H1 (cell line): ENCODE data around the gene GGT5. TPM values are rescaled to one million over a fixed set of nuclear protein-coding genes. Genes with fewer than 3 reads are reported as not detected.
A peak's percentile ranks its signal among the peaks of the same experiment; 100 is the strongest.
"Not testable (repeated sequence)": the region's sequence is repeated elsewhere in the genome, so short reads cannot be mapped to it uniquely, and the experiment has no call there.

Experiments used
- CTCF ChIA-PET: fragments of 300-600 bp; sonication (Branson Sonifier 250); formaldehyde crosslinking; loops from one replicate; lab custom pipeline; 2021; ENCODE audit not compliant: partially characterized antibody; lab: Charles Lee
- POLR2A ChIA-PET: fragments of 300-600 bp; sonication (Branson Sonifier 250); formaldehyde crosslinking; loops from one replicate; lab custom pipeline; 2021; ENCODE audit warnings: inconsistent platforms; ENCODE audit not compliant: partially characterized antibody; lab: Charles Lee
- DNase-seq, 2 experiments: peaks; one replicate each; pipeline versions ENCODE4 v3.0.0 to v3.0.0-alpha.2; 2010 to 2022; ENCODE audit warnings: low spot score in 2 of 2, low read depth in 1 of 2, mixed read lengths in 1 of 2
- FAIRE-seq: peaks from 2 replicates; lab custom pipeline; 2011; peaks lifted over from hg19 to GRCh38; lab: Jason Lieb, UNC
- H2AFZ ChIP-seq: 2 replicates; pipeline ENCODE4 v1.8.1; 2012; ENCODE audit warnings: low read length, inconsistent platforms
- H2AK5ac ChIP-seq: 2 replicates; pipeline ENCODE4 v1.6.1; 2013; ENCODE audit warnings: low read depth, low read length
- H2BK120ac ChIP-seq: replicated peaks from 2 replicates; pipeline ENCODE3; 2013; ENCODE audit warnings: low read depth, low read length, inconsistent platforms
- H2BK12ac ChIP-seq: 2 replicates; pipeline ENCODE4 v1.6.1; 2013; ENCODE audit warnings: low read depth, low read length
- H2BK15ac ChIP-seq: 2 replicates; pipeline ENCODE4 v1.6.1; 2013; ENCODE audit warnings: low read length
- H2BK20ac ChIP-seq: 2 replicates; pipeline ENCODE4 v1.6.1; 2013; ENCODE audit warnings: low read length
- H2BK5ac ChIP-seq: 2 replicates; pipeline ENCODE4 v1.6.1; 2013; ENCODE audit warnings: low read depth, low read length
- H3K14ac ChIP-seq: 2 replicates; pipeline ENCODE4 v1.6.1; 2013; ENCODE audit warnings: inconsistent platforms; ENCODE audit not compliant: insufficient read length
- H3K18ac ChIP-seq: 2 replicates; pipeline ENCODE4 v1.6.1; 2013; ENCODE audit warnings: low read length; ENCODE audit errors: extremely low read depth
- H3K23ac ChIP-seq: 2 replicates; pipeline ENCODE4 v1.6.1; 2013; ENCODE audit warnings: inconsistent platforms; ENCODE audit not compliant: insufficient read length
- H3K23me2 ChIP-seq: 2 replicates; pipeline ENCODE4 v1.6.1; 2013; ENCODE audit warnings: low read depth, low read length
- H3K27ac ChIP-seq: 2 replicates; pipeline ENCODE4 v1.6.1; 2011; ENCODE audit warnings: low read depth, low read length, inconsistent platforms
- H3K27me3 ChIP-seq, 4 experiments: replicated peaks in 1 of 4; 1 replicate in 1 of 4; 2 replicates in 3 of 4; pipeline versions ENCODE4 v1.6.1 to v1.8.1; 2011 to 2013; ENCODE audit warnings: low read length in 3 of 4, mild to moderate bottlenecking in 3 of 4, inconsistent platforms in 2 of 4, mixed read lengths in 2 of 4, moderate library complexity in 1 of 4; ENCODE audit not compliant: control insufficient read depth in 3 of 4, insufficient read depth in 3 of 4; ENCODE audit errors: extremely low read depth in 1 of 4
- H3K36me3 ChIP-seq, 4 experiments: 2 replicates each; pipeline versions ENCODE4 v1.6.1 to v1.8.1; 2011 to 2013; ENCODE audit warnings: mild to moderate bottlenecking in 4 of 4, low read length in 3 of 4, moderate library complexity in 2 of 4, control low read depth in 1 of 4, inconsistent platforms in 1 of 4; ENCODE audit not compliant: insufficient read depth in 4 of 4, control insufficient read depth in 2 of 4
- H3K4ac ChIP-seq: replicated peaks from 2 replicates; pipeline ENCODE3; 2013; ENCODE audit warnings: low read length, low read depth, mixed read lengths, inconsistent platforms; ENCODE audit not compliant: insufficient read length
- H3K4me1 ChIP-seq, 4 experiments: replicated peaks in 1 of 4; 1 replicate in 1 of 4; 2 replicates in 3 of 4; pipeline versions ENCODE4 v1.6.1 to v1.8.1; 2011 to 2013; ENCODE audit warnings: low read length in 3 of 4, inconsistent platforms in 2 of 4, mixed read lengths in 1 of 4; ENCODE audit not compliant: insufficient read depth in 4 of 4, control insufficient read depth in 3 of 4
- H3K4me2 ChIP-seq, 2 experiments: 2 replicates each; pipeline versions ENCODE4 v1.6.1 to v1.8.1; 2011 to 2013; ENCODE audit warnings: low read depth in 2 of 2, low read length in 2 of 2, control low read depth in 1 of 2, inconsistent platforms in 1 of 2, mild to moderate bottlenecking in 1 of 2; ENCODE audit not compliant: insufficient read depth in 1 of 2
- H3K4me3 ChIP-seq, 4 experiments: fragments of 200-600, 300-600 bp in 1 of 4; sonication (generic), shearing (Covaris generic), sonication (Bioruptor Twin) in 1 of 4; 2 replicates each; pipeline versions ENCODE4 v1.5.1 to v1.8.1; 2011 to 2016; ENCODE audit warnings: low read length in 4 of 4, low read depth in 3 of 4, control low read depth in 2 of 4, inconsistent platforms in 2 of 4, mild to moderate bottlenecking in 2 of 4, mixed read lengths in 1 of 4, moderate library complexity in 1 of 4; ENCODE audit not compliant: insufficient read depth in 2 of 4; ENCODE audit errors: extremely low read depth in 1 of 4
- H3K56ac ChIP-seq: replicated peaks from 2 replicates; pipeline ENCODE3; 2013; ENCODE audit warnings: low read depth, mild to moderate bottlenecking, mixed read lengths, low read length, inconsistent platforms; ENCODE audit not compliant: insufficient read length
- H3K79me1 ChIP-seq: 2 replicates; pipeline ENCODE4 v1.6.1; 2013; ENCODE audit warnings: low read depth, low read length, control low read depth
- H3K79me2 ChIP-seq, 2 experiments: 2 replicates each; pipeline versions ENCODE4 v1.6.1 to v1.8.1; 2012 to 2013; ENCODE audit warnings: low read length in 2 of 2, mild to moderate bottlenecking in 2 of 2, inconsistent platforms in 1 of 2; ENCODE audit not compliant: insufficient read depth in 2 of 2, control insufficient read depth in 1 of 2
- H3K9ac ChIP-seq, 4 experiments: replicated peaks in 1 of 4; 1 replicate in 1 of 4; 2 replicates in 3 of 4; pipeline versions ENCODE4 v1.6.1 to v1.8.1; 2011 to 2013; ENCODE audit warnings: low read depth in 3 of 4, low read length in 3 of 4, control low read depth in 2 of 4, mild to moderate bottlenecking in 2 of 4, moderate library complexity in 2 of 4, inconsistent platforms in 1 of 4; ENCODE audit errors: extremely low read depth in 1 of 4
- H3K9me3 ChIP-seq, 2 experiments: 2 replicates each; pipeline versions ENCODE4 v1.6.1 to v1.8.1; 2012 to 2013; ENCODE audit warnings: mild to moderate bottlenecking in 2 of 2, moderate library complexity in 2 of 2, control low read depth in 1 of 2, inconsistent platforms in 1 of 2, low read depth in 1 of 2, low read length in 1 of 2, mixed read lengths in 1 of 2; ENCODE audit not compliant: insufficient read depth in 2 of 2
- H4K20me1 ChIP-seq, 2 experiments: replicated peaks in 1 of 2; 2 replicates each; pipeline versions ENCODE3 to v1.8.1; 2011 to 2013; ENCODE audit warnings: inconsistent platforms in 2 of 2, low read length in 2 of 2, mild to moderate bottlenecking in 1 of 2; ENCODE audit not compliant: insufficient read depth in 2 of 2, control insufficient read depth in 1 of 2
- H4K5ac ChIP-seq: 2 replicates; pipeline ENCODE4 v1.6.1; 2013; ENCODE audit warnings: low read length, low read depth, mixed read lengths, inconsistent platforms; ENCODE audit not compliant: insufficient read length
- H4K8ac ChIP-seq: 2 replicates; pipeline ENCODE4 v1.8.0; 2013; ENCODE audit warnings: mild to moderate bottlenecking, moderate library complexity, low read length, inconsistent platforms; ENCODE audit not compliant: insufficient read depth; ENCODE audit errors: extremely low read depth
- H4K91ac ChIP-seq: replicated peaks from 2 replicates; pipeline ENCODE3; 2013; ENCODE audit warnings: low read length, mixed read lengths, inconsistent platforms; ENCODE audit not compliant: insufficient read length
- WGBS, 2 experiments: shearing (Covaris generic) in 1 of 2; methylation state at CpG; one replicate each; pipeline versions ENCODE4 v1.1.6 to v1.1.7; 2013 to 2015; ENCODE audit warnings: low lambda C conversion rate in 2 of 2, mixed read lengths in 2 of 2, inconsistent platforms in 1 of 2, low coverage in 1 of 2, missing lambda C conversion rate in 1 of 2; ENCODE audit not compliant: insufficient replicate concordance in 2 of 2, insufficient coverage in 1 of 2, insufficient read length in 1 of 2; ENCODE audit errors: extremely low coverage in 1 of 2, missing lambda C conversion rate in 1 of 2; 5-methylcytosine and 5-hydroxymethylcytosine counted together
- polyA plus RNA-seq, 7 experiments: library from polyadenylated mRNA; depleted of rRNA in 3 of 7; stranded (reverse) in 5 of 7; unstranded in 2 of 7; fragments of >200 nt in 5 of 7; fragments of 200-250 nt in 2 of 7; gene quantifications; 1 replicate in 5 of 7; 2 replicates in 1 of 7; 4 replicates in 1 of 7; pipeline versions ENCODE4 v1.2.1 to v1.2.3, GENCODE V29; 2011 to 2013; ENCODE audit warnings: missing spikeins in 2 of 7, mixed read lengths in 2 of 7
- total RNA-seq: library from RNA; stranded (reverse); fragmentation: NEBNext Ultra II Directional; extraction: Animal tissue kit (Norgen Biotek cat#: 25700); gene quantifications from 2 replicates; pipeline ENCODE4 v1.2.1, GENCODE V29; 2021

The GGT5 gene
- total and polyA plus RNA-seq, 2 of the 8 experiments (the other 6 are each of a cell fraction or from before 2014, with no cell fraction given): 0.05 TPM; not detected in 1

DNA sequence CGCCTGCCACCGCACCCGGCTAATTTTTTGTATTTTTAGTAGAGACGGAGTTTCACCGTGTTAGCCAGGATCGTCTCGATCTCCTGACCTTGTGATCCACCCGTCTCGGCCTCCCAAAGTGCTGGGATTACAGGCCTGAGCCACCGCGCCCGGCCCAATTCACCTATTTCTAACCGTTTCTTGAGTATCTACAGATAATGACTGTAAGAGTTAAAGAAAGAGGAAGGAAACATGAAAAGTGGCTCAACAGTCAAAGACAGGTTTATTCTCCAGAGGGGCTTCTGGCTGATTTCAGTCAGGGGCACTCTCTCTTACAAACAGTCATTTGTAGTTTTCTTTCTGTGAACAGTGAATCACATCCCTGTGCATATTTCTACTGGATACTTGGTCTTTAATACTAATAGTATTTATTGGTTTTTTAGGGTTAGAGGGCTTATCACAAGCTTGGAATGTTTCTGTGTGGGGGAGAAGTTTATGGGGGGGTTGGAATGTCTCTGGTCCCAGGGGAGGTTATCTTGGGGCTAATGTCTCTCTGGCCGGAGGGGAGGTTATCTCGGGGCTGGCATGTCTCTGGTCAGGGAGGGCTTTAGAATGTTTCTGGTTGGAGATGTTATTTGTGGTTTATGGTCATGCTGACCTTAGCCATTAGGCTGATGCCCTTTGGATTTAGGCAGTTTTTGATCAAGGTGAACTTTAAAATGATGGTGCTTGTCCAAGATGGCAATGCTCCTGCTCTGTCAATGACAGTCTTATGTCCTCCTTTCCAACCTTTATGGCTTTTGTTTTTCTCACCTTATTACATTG lies 38.2 kb downstream of the GGT5 start:
- H3K27me3 ChIP-seq, H3K9me3 ChIP-seq, DNase-seq, H2BK12ac ChIP-seq, H3K23ac ChIP-seq, H3K4me2 ChIP-seq, H4K91ac ChIP-seq, POLR2A ChIA-PET, H2BK15ac ChIP-seq, H3K79me2 ChIP-seq, H4K8ac ChIP-seq, H3K4me1 ChIP-seq, H2BK5ac ChIP-seq, H2BK20ac ChIP-seq, H3K4ac ChIP-seq, H3K18ac ChIP-seq, H3K9ac ChIP-seq, H3K79me1 ChIP-seq, H4K5ac ChIP-seq, FAIRE-seq, H3K14ac ChIP-seq, H2AK5ac ChIP-seq, H3K23me2 ChIP-seq, H2AFZ ChIP-seq, H2BK120ac ChIP-seq, H3K36me3 ChIP-seq, H4K20me1 ChIP-seq, H3K27ac ChIP-seq, H3K4me3 ChIP-seq: not testable (repeated sequence)
- CTCF ChIA-PET: interaction anchor here (1.0 to 3.2 kb wide), 4 partner anchors 16 to 28 kb away, joined by 3 to 17 read pairs (median 6); no protein-coding TSS in a partner anchor
- WGBS, 2 experiments: 91% methylated on average over 15 of the region's 15 CpGs; no CpG with 5 or more reads in 1 of the 2 experiments
- peak overlapping the region; percentile 69 for H3K56ac ChIP-seq
